ENCODE data around the gene TUBA4A.

TUBA4A gene

DNA sequence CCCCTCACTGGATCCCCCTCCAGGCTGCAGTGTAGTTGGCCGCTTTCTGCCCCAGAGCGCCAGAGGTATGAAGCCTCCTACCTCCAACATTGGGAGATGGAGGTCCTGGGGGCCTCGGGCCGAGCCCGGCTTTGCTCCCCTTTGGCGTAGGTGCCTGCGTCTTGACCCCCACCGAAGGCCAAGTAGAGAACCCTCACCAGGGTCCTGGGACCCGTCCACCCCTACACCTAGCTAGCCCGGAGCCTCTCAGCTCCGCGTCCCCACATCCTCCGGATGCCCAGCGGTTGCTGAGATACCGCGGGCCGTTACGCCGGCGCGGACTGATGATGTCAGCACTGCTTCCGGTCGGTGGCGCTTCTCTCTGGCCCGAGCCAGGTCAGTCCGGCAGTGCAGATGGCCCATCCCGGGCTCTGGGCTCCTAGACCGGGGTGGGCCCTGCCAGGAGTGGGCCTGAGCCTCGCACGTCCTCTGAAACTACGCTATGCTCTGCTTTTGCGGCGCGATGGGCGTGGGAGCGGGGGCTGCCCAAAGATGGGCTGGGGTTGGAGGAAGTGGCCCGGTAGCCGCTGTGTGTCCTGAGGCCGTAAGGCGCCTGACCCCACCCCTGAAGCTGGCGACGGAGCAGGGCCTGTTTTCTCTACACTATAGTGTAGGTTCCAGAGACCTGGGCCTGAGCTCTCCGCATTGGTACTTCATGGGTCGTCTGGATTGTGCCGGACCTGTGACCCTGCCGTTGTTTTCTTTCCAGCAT, 8.4 kb downstream of the TUBA4A start, which contains the start of the genes GLB1L and STK16:
Gene GLB1L (minus strand): TSS at position 297 of the 751 bp plus-strand sequence. CDS start 1,871 bp downstream, outside the sequence.
Gene STK16 (plus strand): TSS at position 332 of the 751 bp plus-strand sequence. CDS start 521 bp downstream, outside the sequence.
- TF ChIP-seq, protein P1, sequence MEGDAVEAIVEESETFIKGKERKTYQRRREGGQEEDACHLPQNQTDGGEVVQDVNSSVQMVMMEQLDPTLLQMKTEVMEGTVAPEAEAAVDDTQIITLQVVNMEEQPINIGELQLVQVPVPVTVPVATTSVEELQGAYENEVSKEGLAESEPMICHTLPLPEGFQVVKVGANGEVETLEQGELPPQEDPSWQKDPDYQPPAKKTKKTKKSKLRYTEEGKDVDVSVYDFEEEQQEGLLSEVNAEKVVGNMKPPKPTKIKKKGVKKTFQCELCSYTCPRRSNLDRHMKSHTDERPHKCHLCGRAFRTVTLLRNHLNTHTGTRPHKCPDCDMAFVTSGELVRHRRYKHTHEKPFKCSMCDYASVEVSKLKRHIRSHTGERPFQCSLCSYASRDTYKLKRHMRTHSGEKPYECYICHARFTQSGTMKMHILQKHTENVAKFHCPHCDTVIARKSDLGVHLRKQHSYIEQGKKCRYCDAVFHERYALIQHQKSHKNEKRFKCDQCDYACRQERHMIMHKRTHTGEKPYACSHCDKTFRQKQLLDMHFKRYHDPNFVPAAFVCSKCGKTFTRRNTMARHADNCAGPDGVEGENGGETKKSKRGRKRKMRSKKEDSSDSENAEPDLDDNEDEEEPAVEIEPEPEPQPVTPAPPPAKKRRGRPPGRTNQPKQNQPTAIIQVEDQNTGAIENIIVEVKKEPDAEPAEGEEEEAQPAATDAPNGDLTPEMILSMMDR (IDR thresholded peaks at IDR 0.05; ENCODE audit: unreplicated experiment in 3 of 3): no peak
- H3K9me3 Mint-ChIP-seq: no peaks in the 10 kb centered on the region
- peaks cover 19% of the 10 kb centered on the region for H3K4me1 Mint-ChIP-seq
- H3K4me3 Mint-ChIP-seq: peak within 1 kb of the TSS; percentile 95 to 96 (median 96)
- H3K27ac Mint-ChIP-seq: peak within 1 kb of the TSS; percentile 69 to 94 (median 89)
- peaks cover 5% of the 10 kb centered on the region for H3K27me3 Mint-ChIP-seq (ENCODE audit: low read depth)
- no peaks in the 10 kb centered on the region for H3K36me3 Mint-ChIP-seq (ENCODE audit: low read depth)

DNA sequence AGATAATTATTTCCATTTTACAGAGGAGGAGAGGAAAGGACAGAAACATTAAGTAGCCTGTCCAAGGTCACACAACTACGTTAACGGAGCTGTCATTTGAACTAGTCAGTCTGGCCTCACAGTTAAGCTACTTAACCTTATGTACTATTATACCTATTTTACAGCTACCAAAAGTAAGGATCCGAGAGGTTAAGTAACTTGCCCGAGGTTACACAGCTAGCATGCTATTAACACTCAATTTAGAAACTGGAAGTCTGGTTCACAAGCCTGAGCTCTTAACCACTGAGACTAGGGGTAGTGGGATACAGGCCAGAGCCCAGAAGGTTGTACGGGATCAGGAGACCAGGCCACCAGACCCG, 8.9 kb downstream of the TUBA4A start:
- H3K4me3 Mint-ChIP-seq: peak overlapping the region; percentile 95 to 96 (median 96)
- no peaks in the 10 kb centered on the region for H3K9me3 Mint-ChIP-seq
- peak overlapping the region in 2 of 3 experiments; percentile 89 to 94 for H3K27ac Mint-ChIP-seq
- H3K4me1 Mint-ChIP-seq: peaks cover 14% of the 10 kb centered on the region
- peaks cover under 1% of the 10 kb centered on the region for H3K27me3 Mint-ChIP-seq (ENCODE audit: low read depth)
- H3K36me3 Mint-ChIP-seq (ENCODE audit: low read depth): peaks cover under 1% of the 10 kb centered on the region
- TF ChIP-seq, protein P1 (IDR thresholded peaks at IDR 0.05; ENCODE audit: unreplicated experiment in 3 of 3): no peak

DNA sequence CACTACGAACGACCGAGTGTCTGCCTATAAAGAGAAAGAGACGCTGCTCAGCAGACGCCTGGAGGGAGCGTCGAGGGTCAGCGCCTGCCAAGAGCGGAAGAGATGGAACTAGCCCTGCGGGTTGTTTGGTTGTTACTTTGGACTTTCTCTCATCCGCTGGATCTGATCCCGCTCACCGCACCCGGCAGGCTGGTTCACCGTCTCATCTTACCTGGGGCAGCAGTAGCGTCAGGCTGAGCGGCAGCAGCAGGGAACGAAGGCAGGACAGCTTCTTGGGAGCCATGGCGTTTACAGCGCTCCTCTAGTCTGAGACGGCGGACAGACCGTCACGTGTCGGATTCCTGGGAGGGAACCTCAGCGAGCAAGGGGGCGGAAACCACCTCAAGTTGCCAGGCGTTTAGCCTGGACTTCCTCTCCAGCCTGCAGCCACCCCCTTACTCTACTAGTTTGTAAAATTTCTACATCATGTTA, 10.4 kb downstream of the TUBA4A start:
- Mint-ChIP-seq H3K27me3 (ENCODE audit: low read depth) (no peaks in the 10 kb centered on the region), H3K27ac (peak overlapping the region in 2 of 3 experiments; percentile 62 to 73), H3K9me3 (no peaks in the 10 kb centered on the region), H3K36me3 (ENCODE audit: low read depth) (peaks cover 5% of the 10 kb centered on the region), H3K4me1 (no peaks in the 10 kb centered on the region), H3K4me3 (peak overlapping the region; percentile 62 to 70 (median 69))
- TF ChIP-seq, protein P1 (IDR thresholded peaks at IDR 0.05; ENCODE audit: unreplicated experiment in 3 of 3): no peak

DNA sequence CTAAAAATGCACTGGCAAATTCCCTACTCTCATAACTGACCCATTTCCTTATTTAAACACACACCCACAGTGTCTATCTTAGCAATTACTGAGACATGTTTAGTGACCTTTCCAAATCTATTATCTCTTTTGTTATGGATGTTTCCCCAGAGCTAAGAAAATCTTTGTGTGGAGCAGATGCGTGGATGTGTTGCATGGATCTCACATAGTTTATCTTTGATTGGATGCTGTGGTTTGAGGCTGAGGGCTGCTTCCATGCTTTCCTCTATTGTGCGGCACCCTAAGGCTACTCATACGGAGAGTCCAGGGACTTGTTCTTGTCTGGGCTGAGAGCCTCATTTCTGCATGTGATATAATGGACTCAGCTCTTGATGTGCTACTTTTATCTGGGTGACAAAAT, 19.4 kb downstream of the TUBA4A start:
- no peak overlapping the region for H3K27ac Mint-ChIP-seq
- no peaks in the 10 kb centered on the region for H3K9me3 Mint-ChIP-seq
- peak overlapping the region in 1 of 3 experiments; percentile 45 for H3K4me3 Mint-ChIP-seq
- H3K27me3 Mint-ChIP-seq (ENCODE audit: low read depth): no peaks in the 10 kb centered on the region
- H3K4me1 Mint-ChIP-seq: peaks cover 11% of the 10 kb centered on the region
- H3K36me3 Mint-ChIP-seq (ENCODE audit: low read depth): peaks cover 57% of the 10 kb centered on the region
- TF ChIP-seq, protein P1 (IDR thresholded peaks at IDR 0.05; ENCODE audit: unreplicated experiment in 3 of 3): no peak

DNA sequence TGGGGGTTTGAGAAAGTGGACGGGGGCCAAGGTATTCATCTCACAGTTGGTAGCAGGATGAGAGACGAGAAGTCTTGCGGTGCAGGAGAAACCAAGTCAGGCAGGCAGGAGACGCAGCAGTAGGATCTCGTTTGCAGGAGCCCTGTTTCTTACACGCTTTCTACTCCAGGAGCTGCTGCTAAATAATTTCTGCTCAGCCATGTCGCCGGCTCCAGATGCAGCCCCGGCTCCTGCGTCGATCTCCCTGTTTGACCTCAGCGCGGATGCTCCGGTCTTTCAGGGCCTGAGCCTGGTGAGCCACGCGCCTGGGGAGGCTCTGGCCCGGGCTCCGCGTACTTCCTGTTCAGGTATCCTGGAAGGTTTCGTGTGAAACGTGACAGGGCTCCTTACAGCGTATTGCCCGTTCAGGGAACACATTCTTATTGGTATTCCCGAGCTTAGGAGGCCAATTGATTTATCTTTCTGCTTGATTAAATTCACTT, 23.6 kb downstream of the TUBA4A start:
- Mint-ChIP-seq H3K9me3 (no peaks in the 10 kb centered on the region), H3K27ac (peak overlapping the region; percentile 97 to 98 (median 97)), H3K4me3 (peak overlapping the region; percentile 93 to 100 (median 99)), H3K27me3 (ENCODE audit: low read depth) (no peaks in the 10 kb centered on the region), H3K36me3 (ENCODE audit: low read depth) (peaks cover 42% of the 10 kb centered on the region), H3K4me1 (peaks cover 33% of the 10 kb centered on the region)
- TF ChIP-seq, protein P1 (IDR thresholded peaks at IDR 0.05; ENCODE audit: unreplicated experiment in 3 of 3): no peak
